ENCODE data around the gene NUSAP1.
"Not testable (repeated sequence)": the region's sequence is repeated elsewhere in the genome, so short reads cannot be mapped to it uniquely, and the experiment has no call there.

The NUSAP1 gene

GRCh38 chr15:41307679-41308078, 25.0 kb upstream of the NUSAP1 start:
- no peak for ATAC-seq
- H3K4me1 Mint-ChIP-seq, result peaks cover 16% of the 10 kb centered on the region
- H3K36me3 Mint-ChIP-seq, result peaks cover 8% of the 10 kb centered on the region
- H3K27ac Mint-ChIP-seq, result no peak overlapping the region
- H3K4me3 Mint-ChIP-seq, result no peak overlapping the region
- H3K27me3 Mint-ChIP-seq, result no peaks in the 10 kb centered on the region
- no peaks in the 10 kb centered on the region for H3K9me3 Mint-ChIP-seq

GRCh38 chr15:41309226-41309905, 23.3 kb upstream of the NUSAP1 start:
- no peak for ATAC-seq
- no peaks in the 10 kb centered on the region for H3K27me3 Mint-ChIP-seq
- no peaks in the 10 kb centered on the region for H3K9me3 Mint-ChIP-seq
- H3K4me1 Mint-ChIP-seq, result peaks cover 3% of the 10 kb centered on the region
- H3K27ac Mint-ChIP-seq, result no peak overlapping the region
- H3K36me3 Mint-ChIP-seq, result peaks cover 10% of the 10 kb centered on the region
- no peak overlapping the region for H3K4me3 Mint-ChIP-seq

- not testable (repeated sequence) for H3K36me3 Mint-ChIP-seq, H3K9me3 Mint-ChIP-seq, ATAC-seq, H3K27me3 Mint-ChIP-seq, H3K4me3 Mint-ChIP-seq, H3K4me1 Mint-ChIP-seq, H3K27ac Mint-ChIP-seq
These were observed 11.8 kb upstream of the NUSAP1 start for GRCh38 chr15:41320805-41321330.

- Mint-ChIP-seq H3K4me1 (no peaks in the 10 kb centered on the region), H3K4me3 (no peak overlapping the region), H3K36me3 (peaks cover 6% of the 10 kb centered on the region), H3K9me3 (no peaks in the 10 kb centered on the region), H3K27me3 (no peaks in the 10 kb centered on the region), H3K27ac (no peak overlapping the region)
- ATAC-seq, result no peak
These were observed 9.1 kb upstream of the NUSAP1 start for GRCh38 chr15:41323611-41324010.

- Mint-ChIP-seq H3K9me3 (no peaks in the 10 kb centered on the region), H3K36me3 (no peaks in the 10 kb centered on the region), H3K4me1 (peaks cover 29% of the 10 kb centered on the region), H3K27ac (peak overlapping the region; percentile 89), H3K4me3 (peak overlapping the region; percentile 89), H3K27me3 (no peaks in the 10 kb centered on the region)
- ATAC-seq, result no peak
These were observed 1.4 kb upstream of the NUSAP1 start for GRCh38 chr15:41331281-41331680.

GRCh38 chr15:41331833-41332193, 868 bp upstream of the NUSAP1 start:
- Mint-ChIP-seq H3K4me1 (peaks cover 33% of the 10 kb centered on the region), H3K36me3 (no peaks in the 10 kb centered on the region), H3K4me3 (peak overlapping the region; percentile 89), H3K27me3 (no peaks in the 10 kb centered on the region), H3K9me3 (no peaks in the 10 kb centered on the region), H3K27ac (peak overlapping the region; percentile 89)
- no peak for ATAC-seq

- Mint-ChIP-seq H3K36me3 (no peaks in the 10 kb centered on the region), H3K27me3 (no peaks in the 10 kb centered on the region), H3K4me3 (peak overlapping the region; percentile 89), H3K4me1 (peaks cover 41% of the 10 kb centered on the region), H3K27ac (peak overlapping the region; percentile 89), H3K9me3 (no peaks in the 10 kb centered on the region)
- peak; percentile 52 for ATAC-seq
These were observed 413 bp downstream of the NUSAP1 start for GRCh38 chr15:41333026-41333562.

- no peaks in the 10 kb centered on the region for H3K9me3 Mint-ChIP-seq
- H3K4me3 Mint-ChIP-seq, result peak overlapping the region; percentile 89
- no peaks in the 10 kb centered on the region for H3K27me3 Mint-ChIP-seq
- no peaks in the 10 kb centered on the region for H3K36me3 Mint-ChIP-seq
- ATAC-seq, result no peak
- H3K27ac Mint-ChIP-seq, result peak overlapping the region; percentile 89
- H3K4me1 Mint-ChIP-seq, result peaks cover 41% of the 10 kb centered on the region
These were observed 1.8 kb downstream of the NUSAP1 start for GRCh38 chr15:41334293-41335120.

- H3K27ac Mint-ChIP-seq, result no peak overlapping the region
- peaks cover 10% of the 10 kb centered on the region for H3K36me3 Mint-ChIP-seq
- H3K4me3 Mint-ChIP-seq, result no peak overlapping the region
- no peaks in the 10 kb centered on the region for H3K9me3 Mint-ChIP-seq
- no peak for ATAC-seq
- H3K4me1 Mint-ChIP-seq, result peaks cover 38% of the 10 kb centered on the region
- H3K27me3 Mint-ChIP-seq, result no peaks in the 10 kb centered on the region
These were observed 3.9 kb downstream of the NUSAP1 start for GRCh38 chr15:41336549-41336948.

- no peak overlapping the region for H3K27ac Mint-ChIP-seq
- no peak overlapping the region for H3K4me3 Mint-ChIP-seq
These were observed 4.4 kb downstream of the NUSAP1 start for GRCh38 chr15:41337047-41337446.

GRCh38 chr15:41337631-41338522, 5.2 kb downstream of the NUSAP1 start:
- H3K9me3 Mint-ChIP-seq, result no peaks in the 10 kb centered on the region
- H3K4me3 Mint-ChIP-seq, result no peak overlapping the region

More at GRCh38 chr15:41337047-41337446, 4.4 kb downstream of the NUSAP1 start:
- Mint-ChIP-seq H3K4me1 (peaks cover 33% of the 10 kb centered on the region), H3K36me3 (peaks cover 15% of the 10 kb centered on the region), H3K27me3 (no peaks in the 10 kb centered on the region), H3K9me3 (no peaks in the 10 kb centered on the region)
- no peak for ATAC-seq

GRCh38 chr15:41340189-41340695, 7.6 kb downstream of the NUSAP1 start:
- no peaks in the 10 kb centered on the region for H3K9me3 Mint-ChIP-seq
- H3K4me1 Mint-ChIP-seq, result peaks cover 13% of the 10 kb centered on the region
- peaks cover 15% of the 10 kb centered on the region for H3K36me3 Mint-ChIP-seq
- no peak for ATAC-seq
- H3K27ac Mint-ChIP-seq, result no peak overlapping the region
- H3K27me3 Mint-ChIP-seq, result no peaks in the 10 kb centered on the region
- no peak overlapping the region for H3K4me3 Mint-ChIP-seq

More at GRCh38 chr15:41337631-41338522, 5.2 kb downstream of the NUSAP1 start:
- H3K27me3 Mint-ChIP-seq, result no peaks in the 10 kb centered on the region
- peaks cover 27% of the 10 kb centered on the region for H3K4me1 Mint-ChIP-seq
- H3K36me3 Mint-ChIP-seq, result peaks cover 15% of the 10 kb centered on the region
- H3K27ac Mint-ChIP-seq, result no peak overlapping the region
- no peak for ATAC-seq

GRCh38 chr15:41341519-41341918, 8.8 kb downstream of the NUSAP1 start:
- no peak overlapping the region for H3K27ac Mint-ChIP-seq
- H3K36me3 Mint-ChIP-seq, result peaks cover 22% of the 10 kb centered on the region
- H3K9me3 Mint-ChIP-seq, result no peaks in the 10 kb centered on the region
- no peaks in the 10 kb centered on the region for H3K27me3 Mint-ChIP-seq
- H3K4me1 Mint-ChIP-seq, result peaks cover 10% of the 10 kb centered on the region
- H3K4me3 Mint-ChIP-seq, result no peak overlapping the region
- ATAC-seq, result no peak

- no peaks in the 10 kb centered on the region for H3K4me1 Mint-ChIP-seq
- H3K9me3 Mint-ChIP-seq, result no peaks in the 10 kb centered on the region
- H3K36me3 Mint-ChIP-seq, result peaks cover 17% of the 10 kb centered on the region
- no peak overlapping the region for H3K4me3 Mint-ChIP-seq
- ATAC-seq, result no peak
- H3K27me3 Mint-ChIP-seq, result no peaks in the 10 kb centered on the region
- H3K27ac Mint-ChIP-seq, result no peak overlapping the region
These were observed 14.6 kb downstream of the NUSAP1 start for GRCh38 chr15:41347236-41347635.
